ENCODE data around the gene ARHGAP23.

The ARHGAP23 gene

GRCh38 chr17:38545531-38546225, 117.4 kb downstream of the ARHGAP23 start:
- DNase-seq (ENCODE audit: low read depth, low spot score) = no peak
- CTCF ChIA-PET = interaction anchor here (0.7 to 18.9 kb wide), 4 partner anchors 8 to 40 kb away, joined by 3 to 202 read pairs (median 4); no protein-coding TSS in a partner anchor
- H3K4me3 ChIP-seq (ENCODE audit: low read depth, low read length) = no peak overlapping the region
- TF ChIP-seq CTCF (IDR thresholded peaks at IDR 0.05; ENCODE audit: insufficient read depth, low read length, missing control alignments) = no peak
- POLR2A ChIA-PET = no interaction called here

GRCh38 chr17:38546396-38546795, 118.1 kb downstream of the ARHGAP23 start:
- CTCF ChIA-PET = interaction anchor here (1.5 to 18.9 kb wide), 4 partner anchors 9 to 118 kb away, joined by 3 to 310 read pairs (median 104); no protein-coding TSS in a partner anchor
- POLR2A ChIA-PET = no interaction called here
- H3K4me3 ChIP-seq (ENCODE audit: low read depth, low read length) = no peak overlapping the region
- TF ChIP-seq CTCF (IDR thresholded peaks at IDR 0.05; ENCODE audit: insufficient read depth, low read length, missing control alignments) = no peak
- DNase-seq (ENCODE audit: low read depth, low spot score) = no peak

- no peak for DNase-seq (ENCODE audit: low read depth, low spot score)
- CTCF ChIA-PET = interaction anchor here (2.4 to 18.9 kb wide), 3 partner anchors 8 to 117 kb away, joined by 10 to 310 read pairs (median 202); no protein-coding TSS in a partner anchor
- no peak overlapping the region for H3K4me3 ChIP-seq (ENCODE audit: low read depth, low read length)
- no peak for TF ChIP-seq CTCF (IDR thresholded peaks at IDR 0.05; ENCODE audit: insufficient read depth, low read length, missing control alignments)
- POLR2A ChIA-PET = no interaction called here
These were observed 119.2 kb downstream of the ARHGAP23 start for GRCh38 chr17:38547444-38547843.

- ChIA-PET POLR2A (interaction anchor here (0.6 kb wide), 1 partner anchor 135 kb away, joined by 3 read pairs; no protein-coding TSS in a partner anchor), CTCF (interaction anchor here (1.1 to 18.9 kb wide), 4 partner anchors 6 to 115 kb away, joined by 3 to 310 read pairs (median 103); no protein-coding TSS in a partner anchor)
- DNase-seq (ENCODE audit: low read depth, low spot score) = no peak
- no peak overlapping the region for H3K4me3 ChIP-seq (ENCODE audit: low read depth, low read length)
- no peak for TF ChIP-seq CTCF (IDR thresholded peaks at IDR 0.05; ENCODE audit: insufficient read depth, low read length, missing control alignments)
These were observed 121.0 kb downstream of the ARHGAP23 start for GRCh38 chr17:38549285-38549684.

- ChIA-PET POLR2A (no interaction called here), CTCF (interaction anchor here (1.3 to 18.9 kb wide), 5 partner anchors 5 to 114 kb away, joined by 3 to 310 read pairs (median 202); no protein-coding TSS in a partner anchor)
- no peak overlapping the region for H3K4me3 ChIP-seq (ENCODE audit: low read depth, low read length)
- TF ChIP-seq CTCF (IDR thresholded peaks at IDR 0.05; ENCODE audit: insufficient read depth, low read length, missing control alignments) = no peak
- no peak for DNase-seq (ENCODE audit: low read depth, low spot score)
These were observed 122.4 kb downstream of the ARHGAP23 start for GRCh38 chr17:38550661-38551060.

GRCh38 chr17:38551121-38551520, 122.9 kb downstream of the ARHGAP23 start:
- CTCF ChIA-PET = interaction anchor here (1.1 to 18.9 kb wide), 6 partner anchors 4 to 113 kb away, joined by 3 to 310 read pairs (median 102); no protein-coding TSS in a partner anchor

More at GRCh38 chr17:38551121-38551520, 122.9 kb downstream of the ARHGAP23 start:
- no peak for TF ChIP-seq CTCF (IDR thresholded peaks at IDR 0.05; ENCODE audit: insufficient read depth, low read length, missing control alignments)
- POLR2A ChIA-PET = no interaction called here
- no peak overlapping the region for H3K4me3 ChIP-seq (ENCODE audit: low read depth, low read length)
- no peak for DNase-seq (ENCODE audit: low read depth, low spot score)
